ENCODE results near the gene MAMLD1.

Gene MAMLD1

DNA sequence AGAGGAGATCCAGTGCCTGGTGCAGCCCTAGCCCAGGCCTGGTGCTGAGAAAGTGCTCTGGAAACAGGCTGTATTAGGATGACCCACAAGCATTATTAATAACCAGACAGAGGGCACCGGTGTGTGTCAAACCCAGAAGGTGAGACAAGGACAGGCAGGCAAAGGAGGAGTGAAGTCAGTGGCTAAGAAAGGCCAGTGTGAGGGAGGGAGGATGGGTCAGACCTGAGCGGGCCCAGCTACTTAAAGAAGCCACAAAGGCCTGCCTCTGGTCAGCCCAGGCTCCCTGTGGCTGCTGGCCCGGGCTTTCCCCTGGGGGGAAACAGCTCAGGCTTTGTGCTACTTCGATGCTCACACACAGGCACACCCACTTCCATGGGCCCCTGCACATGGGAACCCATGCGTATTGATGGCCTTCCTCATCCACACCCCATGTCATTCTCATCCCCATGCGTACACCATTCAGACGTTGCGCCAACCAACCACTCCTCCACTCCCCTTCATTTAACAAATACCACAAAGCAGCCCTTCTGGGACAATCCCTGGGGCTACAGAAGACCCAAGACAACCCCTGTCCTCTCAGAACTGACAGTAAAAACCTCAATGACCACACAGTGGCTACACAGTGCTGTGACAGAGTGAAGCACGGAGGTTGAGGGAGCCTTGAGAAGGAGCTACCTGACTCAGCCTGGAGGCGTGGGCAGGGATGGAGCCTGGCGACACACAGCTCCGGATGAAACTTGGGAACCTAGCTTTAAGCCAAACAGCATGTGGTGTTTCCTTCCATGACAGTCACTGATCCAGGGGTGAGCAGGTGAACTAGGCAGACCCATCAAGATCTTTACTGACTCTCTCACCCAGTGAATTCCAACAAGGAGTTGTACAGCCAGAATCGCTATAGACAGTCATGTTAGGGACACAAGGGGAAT lies 180.4 kb downstream of the MAMLD1 start:
- DNase-seq = no peak

DNA sequence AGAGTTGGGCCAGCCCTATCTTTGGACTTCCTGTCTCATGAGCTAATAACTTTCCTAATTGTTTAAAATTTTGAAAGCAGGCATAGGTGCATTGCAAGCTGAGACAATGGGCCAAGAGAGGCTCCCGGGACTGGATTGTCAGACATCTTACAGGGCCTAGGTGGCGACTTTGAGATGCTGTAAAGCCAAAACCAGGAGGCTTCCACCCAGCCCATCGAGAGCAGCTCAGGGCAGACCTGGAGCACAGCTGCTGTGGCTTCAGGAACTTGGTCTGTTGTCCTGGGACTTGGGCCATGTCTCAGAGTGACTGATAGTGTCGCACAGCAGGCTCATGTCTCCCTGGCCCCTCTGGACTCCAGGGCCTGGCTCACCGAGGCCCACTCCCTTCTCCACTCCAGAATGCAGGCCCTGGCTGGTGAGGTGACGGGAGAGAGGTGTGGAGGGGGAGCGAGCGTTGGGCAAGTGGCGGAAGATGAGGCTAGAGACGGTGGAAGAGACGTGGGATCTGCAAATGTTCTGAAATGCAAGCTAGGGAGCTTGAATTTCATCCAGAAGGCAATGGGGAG lies 181.2 kb downstream of the MAMLD1 start:
- DNase-seq = no peak

GRCh38 chrX:150544835-150545770 lies 182.0 kb downstream of the MAMLD1 start:
- no peak for DNase-seq

DNA sequence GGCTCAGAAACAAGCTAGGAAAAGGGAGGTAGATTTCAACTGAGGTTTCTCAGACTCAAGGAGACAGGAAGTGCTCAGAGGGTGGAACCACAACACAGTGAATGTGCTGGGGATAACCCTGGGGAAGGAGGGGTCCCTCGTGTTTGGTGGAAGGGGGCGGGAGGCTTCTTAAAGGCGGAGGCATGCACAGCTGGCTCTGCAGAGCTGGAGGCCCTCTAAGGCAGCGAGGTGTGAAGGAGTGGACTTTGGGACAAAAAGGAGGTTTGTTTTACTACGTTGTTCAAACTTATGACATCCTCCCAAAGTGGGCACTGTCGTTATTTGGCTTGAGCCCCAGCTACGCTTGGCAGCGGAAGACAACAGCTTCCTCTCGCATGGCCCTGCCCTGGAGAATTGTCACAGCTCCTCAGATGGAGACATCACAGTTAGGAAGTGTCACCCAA lies 183.6 kb downstream of the MAMLD1 start:
- no peak for DNase-seq

DNA sequence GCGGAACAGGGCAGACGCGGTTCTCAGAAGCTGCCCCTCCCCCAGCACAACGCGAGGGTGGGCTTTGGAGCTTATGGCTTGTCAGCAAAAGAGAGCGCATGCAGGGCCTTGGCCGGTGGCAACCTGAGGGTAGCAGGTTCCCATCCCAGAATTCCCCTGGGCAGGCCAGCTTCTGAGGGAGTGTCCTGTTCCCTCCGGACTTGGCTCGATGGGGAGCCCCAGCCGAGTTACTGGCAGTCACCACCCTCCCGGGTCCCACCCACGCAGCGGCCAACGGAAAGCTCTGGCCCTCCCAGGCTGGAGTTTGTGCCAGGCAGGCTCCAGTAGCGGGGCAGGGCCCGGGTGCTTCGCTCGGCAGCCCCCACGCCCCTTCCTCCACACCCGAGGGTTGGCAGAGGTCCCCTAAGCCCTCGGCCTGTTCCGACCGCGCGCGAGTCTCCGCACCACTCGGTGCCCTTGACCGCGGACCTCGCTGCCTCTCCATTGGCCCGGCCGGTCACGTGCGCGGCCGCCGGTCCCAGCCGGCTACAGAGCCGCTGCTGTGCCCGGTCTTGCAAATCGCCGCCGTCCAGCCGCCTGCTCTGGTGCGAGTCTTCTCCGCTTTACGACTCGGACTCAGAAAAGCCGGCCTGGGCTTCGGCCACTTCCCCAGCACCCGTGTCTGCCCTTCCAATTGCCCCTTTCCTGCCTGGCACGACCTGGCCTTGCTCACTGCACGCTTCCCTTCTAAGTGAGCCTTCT lies 184.4 kb downstream of the MAMLD1 start:
- no peak for DNase-seq

- no peak for DNase-seq
These were observed 185.1 kb downstream of the MAMLD1 start for GRCh38 chrX:150548251-150548650.

DNA sequence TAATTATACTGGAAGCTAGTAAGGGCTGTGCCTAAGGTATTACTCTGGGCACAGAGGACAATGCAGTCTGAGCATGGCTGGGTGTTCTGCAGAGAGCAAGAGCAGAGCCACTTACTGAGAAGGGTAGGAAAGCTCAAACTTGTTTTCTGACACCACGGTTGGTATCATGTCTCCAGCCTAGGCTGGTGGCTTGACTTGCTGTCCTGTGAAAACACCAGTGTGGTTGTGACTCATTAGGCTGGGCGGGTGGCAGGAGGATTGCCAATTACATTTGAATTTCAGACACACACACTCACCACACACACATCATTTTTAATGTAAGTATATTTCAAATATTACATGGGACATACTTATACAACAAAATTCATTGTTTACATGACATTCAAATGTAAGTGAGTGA lies 185.6 kb downstream of the MAMLD1 start:
- no peak for DNase-seq

DNA sequence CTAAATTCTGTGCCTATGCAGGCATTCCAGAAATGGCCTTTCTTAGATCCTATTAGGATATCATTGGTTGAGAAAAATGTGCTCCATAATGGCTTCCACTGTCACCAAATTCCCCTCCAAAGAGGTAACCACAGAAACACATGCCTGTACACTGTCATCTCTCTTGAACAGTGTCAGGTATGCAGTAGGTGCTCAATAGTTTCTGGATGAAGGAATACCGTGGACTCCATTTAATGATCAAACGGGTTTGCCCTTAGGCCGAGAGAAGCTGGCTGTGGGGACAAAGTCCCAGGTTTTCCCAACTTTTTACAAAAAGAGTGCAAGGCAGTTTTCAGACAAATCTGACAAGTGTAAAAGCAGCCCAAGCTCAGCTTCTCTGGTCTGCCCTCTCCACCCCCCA lies 188.8 kb downstream of the MAMLD1 start:
- DNase-seq = no peak

DNA sequence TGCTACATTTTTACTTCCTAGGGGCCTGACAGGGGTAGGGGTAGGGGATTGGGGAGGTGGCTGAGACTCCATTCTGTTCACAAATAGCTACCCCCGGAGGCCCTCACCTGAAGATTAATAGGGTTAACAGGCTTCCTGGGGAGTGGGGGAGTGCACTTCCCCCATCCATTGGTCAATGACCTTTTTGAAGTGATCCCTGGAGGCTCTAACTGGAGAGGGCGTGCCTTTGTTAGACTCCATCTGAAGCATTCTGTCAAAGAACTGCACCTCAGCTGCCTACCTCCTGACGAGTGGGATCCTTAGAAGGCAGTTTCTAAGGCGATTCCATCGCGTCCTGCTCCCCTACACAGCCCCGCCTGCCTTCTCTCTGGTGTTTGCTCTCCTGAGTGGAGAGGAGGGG lies 195.3 kb downstream of the MAMLD1 start:
- no peak for DNase-seq

Data from SHP77 (cell line).